Activated CD8-positive, alpha-beta memory T cell treated with anti-CD3 and anti-CD28 coated beads, Interleukin-2, amount 50 U/mL, for 24 hours (primary cell): ENCODE data around the gene HAO2.

Source experiments
- DNase-seq: peaks from one replicate; pipeline ENCODE4 v3.0.0-alpha.2; 2020; ENCODE audit errors: extremely low read depth

HAO2 gene

DNA sequence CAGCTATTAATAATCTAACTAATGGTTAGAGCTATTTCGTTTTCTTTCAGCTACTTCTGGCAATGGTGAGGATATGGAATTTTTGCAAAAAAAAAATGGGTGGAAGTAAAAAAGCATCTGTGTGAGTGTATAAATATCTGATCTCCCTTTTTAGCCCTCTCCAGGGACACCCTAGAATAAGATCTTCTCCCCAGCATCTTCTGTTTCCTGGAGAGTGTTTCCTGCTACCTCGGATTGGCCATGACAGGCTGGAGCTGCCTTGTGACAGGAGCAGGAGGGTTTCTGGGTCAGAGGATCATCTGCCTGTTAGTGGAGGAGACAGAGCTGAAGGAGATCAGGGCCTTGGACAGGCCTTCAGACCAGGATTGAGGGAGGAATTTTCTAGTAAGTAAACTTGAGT, 70.2 kb downstream of the HAO2 start:
- no peak for DNase-seq

DNA sequence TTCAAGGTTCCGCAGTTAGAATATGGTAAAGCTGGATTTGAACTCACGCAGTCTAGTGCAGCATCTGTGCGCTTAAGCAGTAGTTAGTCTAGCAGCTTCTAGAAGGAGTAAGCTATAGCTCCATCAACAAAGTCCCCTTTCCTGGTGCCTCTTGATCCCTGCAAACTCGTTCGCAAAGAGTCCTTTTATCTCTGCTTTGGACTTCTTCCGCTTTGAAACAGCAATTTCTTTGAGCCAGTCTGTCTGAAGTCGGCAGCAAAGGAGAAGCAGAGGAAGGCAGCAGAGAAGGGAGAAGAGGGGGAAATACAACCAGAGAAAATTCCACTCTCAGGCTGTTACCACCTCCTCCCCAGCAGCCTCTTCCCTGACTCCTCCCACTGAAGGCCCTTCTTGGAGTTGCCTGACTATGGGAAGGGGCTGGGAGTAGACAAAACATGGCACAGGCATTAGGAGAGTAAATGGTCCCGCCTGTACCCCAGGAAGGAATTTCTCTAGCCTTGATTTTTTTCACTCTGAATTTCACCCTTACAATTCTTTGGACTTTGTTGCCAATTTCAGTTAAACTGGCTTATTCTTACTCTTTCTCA, 72.2 kb downstream of the HAO2 start:
- no peak for DNase-seq

DNA sequence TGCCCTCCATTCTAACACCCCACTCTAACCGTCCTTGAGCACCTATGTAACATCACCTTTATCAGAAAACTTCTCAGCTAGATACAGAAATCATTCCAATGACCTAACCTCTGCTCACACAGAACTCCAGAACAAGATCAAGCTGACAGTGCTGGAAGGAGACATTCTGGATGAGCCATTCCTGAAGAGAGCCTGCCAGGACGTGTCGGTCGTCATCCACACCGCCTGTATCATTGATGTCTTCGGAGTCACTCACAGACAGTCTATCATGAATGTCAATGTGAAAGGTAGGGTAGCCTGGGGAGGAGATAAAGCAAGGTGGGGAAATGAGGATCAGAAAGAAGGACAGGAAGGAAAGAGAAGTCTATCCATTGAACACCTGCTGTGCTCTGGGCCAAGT, 74.2 kb downstream of the HAO2 start:
- DNase-seq = no peak
